HEK293 (cell line): Measurements from ENCODE around the gene PRSS12.

ENCODE experiments used
- CTCF ChIA-PET: fragments of 350-600 bp; formaldehyde crosslinking; extraction: SDS; loops from one replicate; lab custom pipeline; 2021; ENCODE audit warnings: antibody characterized with exemption; lab: Yijun Ruan, JAX
- POLR2A ChIA-PET: fragments of 300-600 bp; formaldehyde crosslinking; extraction: SDS; loops from one replicate; lab custom pipeline; 2020; ENCODE audit warnings: antibody characterized with exemption, inconsistent platforms; lab: Yijun Ruan, JAX
- H3K27ac ChIP-seq: fragments of 200-500 bp; sonication (Bioruptor generic); 2 replicates; pipeline ENCODE4 v1.5.1; 2014; ENCODE audit warnings: low read depth, low read length, control low read depth, inconsistent platforms; ENCODE audit errors: extremely low read depth
- H3K36me3 ChIP-seq, 2 experiments: fragments of 200-500 bp in 1 of 2; sonication (Bioruptor generic) in 1 of 2; 1 replicate in 1 of 2; 2 replicates in 1 of 2; pipeline ENCODE4 v1.5.1; 2014 to 2017; ENCODE audit warnings: inconsistent platforms in 2 of 2, low read length in 2 of 2; ENCODE audit not compliant: control insufficient read depth in 2 of 2, insufficient read depth in 1 of 2
- H3K4me1 ChIP-seq: fragments of 200-500 bp; sonication (Bioruptor generic); 2 replicates; pipeline ENCODE4 v1.5.1; 2014; ENCODE audit warnings: mild to moderate bottlenecking, low read length, inconsistent platforms; ENCODE audit not compliant: control insufficient read depth, insufficient read depth
- H3K4me3 ChIP-seq: 2 replicates; pipeline ENCODE4 v1.5.1; 2011; ENCODE audit warnings: low read depth, mild to moderate bottlenecking, control low read depth, low read length, moderate library complexity
- H3K9me3 ChIP-seq: fragments of 200-500 bp; sonication (Bioruptor generic); 2 replicates; pipeline ENCODE4 v1.5.1; 2014; ENCODE audit warnings: low read depth, low read length, inconsistent platforms; ENCODE audit not compliant: control insufficient read depth, insufficient read depth
- ATF2 ChIP-seq: fragments of 450-650 bp; formaldehyde crosslinking; IDR thresholded peaks from 2 replicates; pipeline ENCODE4 v1.5.1; 2016; ENCODE audit warnings: missing biosample characterization, missing genetic modification characterization, low read depth
- GLI4 ChIP-seq: fragments of 450-650 bp; formaldehyde crosslinking; IDR thresholded peaks from 2 replicates; pipeline ENCODE4 v1.5.1; 2016; ENCODE audit warnings: missing biosample characterization, missing genetic modification characterization
- GLIS1 ChIP-seq: fragments of 450-650 bp; formaldehyde crosslinking; IDR thresholded peaks from 2 replicates; pipeline ENCODE4 v1.5.1; 2016; ENCODE audit warnings: missing biosample characterization, missing genetic modification characterization
- KLF7 ChIP-seq: fragments of 450-650 bp; formaldehyde crosslinking; IDR thresholded peaks from 2 replicates; pipeline ENCODE4 v1.5.1; 2016; ENCODE audit warnings: missing biosample characterization, missing genetic modification characterization, borderline replicate concordance
- MZF1 ChIP-seq: fragments of 450-650 bp; formaldehyde crosslinking; IDR thresholded peaks from 2 replicates; pipeline ENCODE4 v1.5.1; 2017; ENCODE audit warnings: missing biosample characterization, missing genetic modification characterization, borderline replicate concordance
- OSR2 ChIP-seq: fragments of 450-650 bp; formaldehyde crosslinking; IDR thresholded peaks from 2 replicates; pipeline ENCODE4 v1.5.1; 2016; ENCODE audit warnings: missing biosample characterization, missing genetic modification characterization
- OVOL3 ChIP-seq: fragments of 450-650 bp; formaldehyde crosslinking; IDR thresholded peaks from 2 replicates; pipeline ENCODE4 v1.5.1; 2016; ENCODE audit warnings: missing biosample characterization, missing genetic modification characterization
- RBAK ChIP-seq: fragments of 450-650 bp; formaldehyde crosslinking; IDR thresholded peaks from 2 replicates; pipeline ENCODE4 v1.5.1; 2016; ENCODE audit warnings: missing biosample characterization, missing genetic modification characterization
- SCRT1 ChIP-seq: fragments of 450-650 bp; formaldehyde crosslinking; IDR thresholded peaks from 2 replicates; pipeline ENCODE4 v1.5.1; 2016; ENCODE audit warnings: missing biosample characterization, missing genetic modification characterization, borderline replicate concordance
- WT1 ChIP-seq: fragments of 450-650 bp; formaldehyde crosslinking; IDR thresholded peaks from 2 replicates; pipeline ENCODE4 v1.5.1; 2016; ENCODE audit warnings: missing biosample characterization, missing genetic modification characterization
- ZBTB1 ChIP-seq: fragments of 450-650 bp; formaldehyde crosslinking; IDR thresholded peaks from 2 replicates; pipeline ENCODE4 v1.5.1; 2016; ENCODE audit warnings: missing biosample characterization, missing genetic modification characterization
- ZBTB8A ChIP-seq: fragments of 450-650 bp; formaldehyde crosslinking; IDR thresholded peaks from 2 replicates; pipeline ENCODE4 v1.5.1; 2016; ENCODE audit warnings: missing biosample characterization, missing genetic modification characterization
- ZFP69B ChIP-seq: fragments of 450-650 bp; formaldehyde crosslinking; IDR thresholded peaks from 2 replicates; pipeline ENCODE4 v1.5.1; 2016; ENCODE audit warnings: missing biosample characterization, missing genetic modification characterization
- ZNF146 ChIP-seq: fragments of 450-650 bp; formaldehyde crosslinking; IDR thresholded peaks from 2 replicates; pipeline ENCODE4 v1.5.1; 2016; ENCODE audit warnings: missing biosample characterization, missing genetic modification characterization
- ZNF2 ChIP-seq: fragments of 450-650 bp; formaldehyde crosslinking; IDR thresholded peaks from 2 replicates; pipeline ENCODE4 v1.5.1; 2016; ENCODE audit warnings: missing biosample characterization, missing genetic modification characterization
- ZNF248 ChIP-seq: fragments of 450-650 bp; formaldehyde crosslinking; IDR thresholded peaks from 2 replicates; pipeline ENCODE4 v1.5.1; 2017; ENCODE audit warnings: missing biosample characterization, missing genetic modification characterization
- ZNF274 ChIP-seq, 2 experiments: fragments of 200-500 bp in 1 of 2; fragments of 450-650 bp in 1 of 2; sonication (Bioruptor generic) in 1 of 2; formaldehyde crosslinking in 1 of 2; IDR thresholded peaks; 2 replicates each; pipeline versions ENCODE4 v1.5.1 to v1.6.1; 2014 to 2016; ENCODE audit warnings: borderline replicate concordance in 1 of 2, inconsistent platforms in 1 of 2, low read length in 1 of 2, missing biosample characterization in 1 of 2, missing genetic modification characterization in 1 of 2
- ZNF280D ChIP-seq: fragments of 450-650 bp; formaldehyde crosslinking; IDR thresholded peaks from 2 replicates; pipeline ENCODE4 v1.5.1; 2016; ENCODE audit warnings: missing biosample characterization, missing genetic modification characterization
- ZNF366 ChIP-seq: fragments of 450-650 bp; formaldehyde crosslinking; conservative IDR thresholded peaks from 2 replicates; pipeline ENCODE4 v1.5.1; 2016; ENCODE audit warnings: missing biosample characterization, missing genetic modification characterization
- ZNF391 ChIP-seq: fragments of 450-650 bp; formaldehyde crosslinking; IDR thresholded peaks from 2 replicates; pipeline ENCODE4 v1.5.1; 2016; ENCODE audit warnings: low read depth, missing biosample characterization, missing genetic modification characterization, borderline replicate concordance
- ZNF488 ChIP-seq: fragments of 450-650 bp; formaldehyde crosslinking; IDR thresholded peaks from 2 replicates; pipeline ENCODE4 v1.5.1; 2016; ENCODE audit warnings: missing biosample characterization, missing genetic modification characterization
- ZNF544 ChIP-seq: fragments of 450-650 bp; formaldehyde crosslinking; IDR thresholded peaks from 2 replicates; pipeline ENCODE4 v1.5.0; 2017; ENCODE audit warnings: missing biosample characterization, missing genetic modification characterization
- ZNF600 ChIP-seq: fragments of 450-650 bp; formaldehyde crosslinking; IDR thresholded peaks from 2 replicates; pipeline ENCODE4 v1.5.1; 2016; ENCODE audit warnings: missing biosample characterization, missing genetic modification characterization
- ZNF639 ChIP-seq: fragments of 450-650 bp; formaldehyde crosslinking; IDR thresholded peaks from 2 replicates; pipeline ENCODE4 v1.5.1; 2016; ENCODE audit warnings: missing biosample characterization, missing genetic modification characterization
- ZNF645 ChIP-seq: fragments of 450-650 bp; formaldehyde crosslinking; IDR thresholded peaks from 2 replicates; pipeline ENCODE4; 2016; ENCODE audit warnings: missing biosample characterization, missing genetic modification characterization
- ZNF660 ChIP-seq: fragments of 450-650 bp; IDR thresholded peaks from 2 replicates; pipeline ENCODE4 v1.5.1; 2018; ENCODE audit warnings: missing biosample characterization, mild to moderate bottlenecking, missing genetic modification characterization

Gene PRSS12

GRCh38 chr4:118329849-118330248 is 23.0 kb downstream of the PRSS12 start (continued):
- TF ChIP-seq ZNF280D (tag by site-specific recombination), result no peak
- TF ChIP-seq ZNF600 (tag by site-specific recombination), result peak; percentile 55; the same call in 1 of the 2 replicates
- TF ChIP-seq WT1 (tag by site-specific recombination), result peak; percentile 75
- TF ChIP-seq ZNF488 (tag by site-specific recombination), result 0 out of 2 replicates have a peak, but pooled peaks have one; percentile 55
- no peak for TF ChIP-seq RBAK
- peak; percentile 77 for TF ChIP-seq ATF2 (tag by site-specific recombination)
- TF ChIP-seq MZF1, result peak; percentile 38; the same call in 1 of the 2 replicates
- TF ChIP-seq SCRT1 (tag by site-specific recombination), result peak; percentile 95
- 0 out of 2 replicates have a peak, but pooled peaks have one; percentile 25 for TF ChIP-seq ZNF146
- 0 out of 2 replicates have a peak, but pooled peaks have one; percentile 54 for TF ChIP-seq ZNF2 (tag by site-specific recombination)
- TF ChIP-seq ZNF391 (tag by site-specific recombination), result 0 out of 2 replicates have a peak, but pooled peaks have one; percentile 52
- TF ChIP-seq KLF7 (tag by site-specific recombination), result peak; percentile 37; the same call in 1 of the 2 replicates
- TF ChIP-seq ZBTB8A, result no peak
- no peak for TF ChIP-seq GLI4 (tag by site-specific recombination)
- TF ChIP-seq OSR2 (tag by site-specific recombination), result peak; percentile 83
- peak; percentile 76 for TF ChIP-seq GLIS1
- 0 out of 2 replicates have a peak, but pooled peaks have one; percentile 62 for TF ChIP-seq OVOL3 (tag by site-specific recombination)
- peak; percentile 35; the same call in 1 of the 2 replicates for TF ChIP-seq ZFP69B (tag by site-specific recombination)
- peak; percentile 75; the same call in 1 of the 2 replicates for TF ChIP-seq ZNF639
- TF ChIP-seq ZNF366 (tag by site-specific recombination), result peak; percentile 74

- H3K4me3 ChIP-seq, result no peak overlapping the region
- no peaks in the 10 kb centered on the region for H3K9me3 ChIP-seq
- peaks cover 20% of the 10 kb centered on the region for H3K4me1 ChIP-seq
- peak overlapping the region; percentile 47; the same call in 1 of the 2 replicates for H3K27ac ChIP-seq
- no peaks in the 10 kb centered on the region for H3K36me3 ChIP-seq
- ChIA-PET CTCF (no interaction called here), POLR2A (interaction anchor here (1.0 kb wide), 1 partner anchor 25 kb away, joined by 4 read pairs; the partner anchor contains the start of gene PRSS12)
- TF ChIP-seq ZNF146, result peak; percentile 88
- TF ChIP-seq ZNF544 (tag by site-specific recombination), result no peak
- no peak for TF ChIP-seq ZNF248 (tag by site-specific recombination)
- TF ChIP-seq ZBTB1 (tag by site-specific recombination), result peak; percentile 92
- TF ChIP-seq ZBTB8A, result peak; percentile 60
- no peak for TF ChIP-seq ZNF645 (tag by site-specific recombination)
- TF ChIP-seq ZNF660 (tag by site-specific recombination), result 0 out of 2 replicates have a peak, but pooled peaks have one; percentile 13
- TF ChIP-seq ZNF274 (IDR thresholded peaks at IDR 0.05; ENCODE audit: low read length), result no peak
- no peak for TF ChIP-seq ZNF274 (tag by site-specific recombination; IDR thresholded peaks at IDR 0.05; ENCODE audit: borderline replicate concordance)
Observed at GRCh38 chr4:118327554-118328241, 25.1 kb downstream of the PRSS12 start.
